Vagina (tissue), 2 donors: ENCODE measurements around the gene CDK5R2. TPM values are rescaled to one million over a fixed set of nuclear protein-coding genes. Genes with fewer than 3 reads are reported as not detected.
A peak's percentile ranks its signal among the peaks of the same experiment; 100 is the strongest.

Experiments
- DNase-seq, 2 donors: peaks; one replicate each; pipeline ENCODE4 v3.0.0-alpha.2; 2017; ENCODE audit errors: extremely low spot score in 2 of 2
- H3K27ac ChIP-seq: fragments of 200-600 bp; sonication (generic); one replicate; pipeline ENCODE4 v1.5.1; 2019
- H3K27me3 ChIP-seq: fragments of 200-600 bp; sonication (generic); one replicate; pipeline ENCODE4 v1.5.1; 2019
- H3K36me3 ChIP-seq, 2 donors: fragments of 200-600 bp; sonication (generic); one replicate each; pipeline ENCODE4 v1.5.1; 2017 to 2019
- H3K4me1 ChIP-seq: fragments of 200-600 bp; sonication (generic); one replicate; pipeline ENCODE4 v1.5.1; 2019
- H3K4me3 ChIP-seq, 2 donors: fragments of 200-600 bp; sonication (generic); 1 replicate in 1 of 2; 2 replicates in 1 of 2; pipeline ENCODE4 v1.5.1; 2016 to 2019
- H3K9me3 ChIP-seq: fragments of 200-600 bp; sonication (generic); one replicate; pipeline ENCODE4 v1.5.1; 2019
- CTCF ChIP-seq, 3 experiments: fragments of 450-650 bp in 2 of 3; fragments of 200-600 bp in 1 of 3; sonication (generic) in 1 of 3; IDR thresholded peaks; one replicate each; pipeline ENCODE4 v1.5.1; 2017 to 2019; ENCODE audit warnings: antibody characterized with exemption in 3 of 3, mild to moderate bottlenecking in 2 of 3, moderate library complexity in 2 of 3
- POLR2A ChIP-seq, 2 donors: fragments of 450-650 bp; IDR thresholded peaks; one replicate each; pipeline ENCODE4 v1.6.1; 2017; ENCODE audit warnings: antibody characterized with exemption in 2 of 2, mild to moderate bottlenecking in 2 of 2, moderate library complexity in 2 of 2
- POLR2AphosphoS5 ChIP-seq, 2 donors: sonication (generic); formaldehyde crosslinking; IDR thresholded peaks; one replicate each; pipeline ENCODE4 v1.9.0; 2017; ENCODE audit warnings: antibody characterized with exemption in 2 of 2, mild to moderate bottlenecking in 2 of 2, low read depth in 1 of 2; ENCODE audit not compliant: insufficient read depth in 1 of 2
- intact Hi-C: fragments of 100-400 bp; cut with DNase I; formaldehyde crosslinking; loops from one replicate; pipeline ENCODE4 v1.15.1; 2023
- total RNA-seq: library from RNA; depleted of rRNA; stranded (reverse); fragments of >200 nt; gene quantifications from one replicate; pipeline ENCODE4 v1.2.3, GENCODE V29; 2016

CDK5R2 gene
- total RNA-seq, 1 donor from 2014 or later, result 0.49 TPM

- H3K4me1 ChIP-seq, result peaks cover 33% of the 10 kb centered on the region
- H3K27me3 ChIP-seq, result peaks cover 14% of the 10 kb centered on the region
- no peak overlapping the region for H3K27ac ChIP-seq
Observed at GRCh38 chr2:219000569-219000960, 41.1 kb downstream of the CDK5R2 start.

DNA sequence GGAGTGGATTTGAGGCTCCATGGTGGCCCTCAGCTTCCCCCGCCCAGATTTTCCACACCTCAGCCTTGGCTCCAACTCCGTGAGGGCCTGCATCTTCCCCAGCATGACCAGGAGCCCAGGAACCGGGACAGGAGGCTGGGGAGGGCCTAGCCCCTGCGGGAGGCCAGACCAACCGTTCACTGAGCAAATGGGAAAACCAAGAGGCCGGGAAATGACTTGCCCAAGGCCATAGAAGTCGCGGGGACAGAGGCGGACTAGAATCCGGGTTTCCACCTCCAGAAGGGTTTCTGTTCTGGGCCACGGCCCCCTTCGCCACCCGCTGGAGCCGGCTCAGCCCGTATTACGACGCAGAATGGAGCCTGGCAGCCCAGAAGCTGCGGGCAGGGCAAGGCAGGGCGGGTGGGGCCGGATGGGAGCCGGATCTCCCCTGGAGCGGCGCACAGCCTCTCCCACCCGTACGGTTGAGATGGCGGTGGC lies 41.7 kb downstream of the CDK5R2 start:
- Histone ChIP-seq H3K4me3 (peak overlapping the region; percentile 21 to 23), H3K27ac (no peak overlapping the region)
- DNase-seq, result no peak

More at GRCh38 chr2:219000569-219000960, 41.1 kb downstream of the CDK5R2 start:
- intact Hi-C loops, result no loop called here
- no peak for TF ChIP-seq POLR2A (IDR thresholded peaks at IDR 0.05)
- TF ChIP-seq POLR2AphosphoS5 (IDR thresholded peaks at IDR 0.05; ENCODE audit: insufficient read depth in 1 of 2, low read depth in 1 of 2), result no peak
- TF ChIP-seq CTCF (IDR thresholded peaks at IDR 0.05), result no peak
- no peaks in the 10 kb centered on the region for H3K36me3 ChIP-seq
- no peak for DNase-seq
- no peaks in the 10 kb centered on the region for H3K9me3 ChIP-seq
- no peak overlapping the region for H3K4me3 ChIP-seq

DNA sequence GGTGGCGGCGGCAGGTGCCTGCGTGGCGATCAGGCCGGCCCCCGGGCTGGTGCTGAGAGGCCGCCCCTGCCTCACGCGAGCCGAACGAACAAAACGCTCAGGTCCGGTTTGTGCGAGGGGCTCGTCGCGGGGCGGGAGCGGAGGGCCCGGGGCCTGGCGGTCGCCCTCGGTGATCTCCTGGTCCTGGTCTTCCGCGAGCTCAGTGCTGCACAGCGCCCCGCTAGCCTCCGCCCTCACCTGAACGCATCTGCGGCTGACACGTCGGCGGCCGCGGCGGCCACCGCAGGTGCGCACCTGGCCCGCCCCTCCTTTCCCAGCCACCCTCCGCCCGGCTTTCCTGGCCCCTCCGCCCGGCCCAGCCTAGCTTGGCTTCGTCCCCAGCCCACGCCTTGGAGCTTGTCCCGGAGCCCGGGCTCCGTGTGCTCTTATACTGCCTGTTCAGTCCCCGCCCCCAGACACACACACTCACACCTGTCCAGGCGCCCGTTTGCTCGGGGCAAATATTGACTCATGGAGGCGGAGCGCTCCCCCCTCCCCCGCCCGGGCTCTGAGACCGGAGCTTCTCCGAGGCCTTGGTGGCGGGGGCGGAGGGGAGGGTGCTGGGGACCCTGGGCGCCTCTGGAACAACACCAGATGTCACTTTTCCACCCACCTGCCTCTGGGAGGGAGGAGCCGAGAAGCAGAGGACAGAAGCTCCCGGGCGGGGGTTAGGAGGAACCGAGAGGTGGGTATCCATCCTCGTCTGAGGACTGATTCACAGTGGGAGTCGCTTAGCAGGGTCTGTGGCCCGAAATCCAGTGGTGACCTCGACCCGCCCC lies 42.3 kb downstream of the CDK5R2 start:
- DNase-seq, result no peak
- peak overlapping the region; percentile 21 to 23 for H3K4me3 ChIP-seq
- H3K9me3 ChIP-seq, result no peaks in the 10 kb centered on the region
- H3K27ac ChIP-seq, result no peak overlapping the region
- H3K4me1 ChIP-seq, result peaks cover 23% of the 10 kb centered on the region
- intact Hi-C loops, result no loop called here
- TF ChIP-seq POLR2A (IDR thresholded peaks at IDR 0.05) (no peak), POLR2AphosphoS5 (IDR thresholded peaks at IDR 0.05; ENCODE audit: insufficient read depth in 1 of 2, low read depth in 1 of 2) (peak in 1 of 2 donors; percentile 21)
- H3K36me3 ChIP-seq, result no peaks in the 10 kb centered on the region
- peaks cover 14% of the 10 kb centered on the region for H3K27me3 ChIP-seq

More for the DNA sequence above, 41.7 kb downstream of the CDK5R2 start:
- TF ChIP-seq POLR2AphosphoS5 (IDR thresholded peaks at IDR 0.05; ENCODE audit: insufficient read depth in 1 of 2, low read depth in 1 of 2), result no peak
- H3K9me3 ChIP-seq, result no peaks in the 10 kb centered on the region
- intact Hi-C loops, result no loop called here
- H3K4me1 ChIP-seq, result peaks cover 28% of the 10 kb centered on the region
- H3K27me3 ChIP-seq, result peaks cover 14% of the 10 kb centered on the region
- no peaks in the 10 kb centered on the region for H3K36me3 ChIP-seq

- TF ChIP-seq POLR2AphosphoS5 (IDR thresholded peaks at IDR 0.05; ENCODE audit: insufficient read depth in 1 of 2, low read depth in 1 of 2) (no peak), CTCF (IDR thresholded peaks at IDR 0.05) (no peak)
- intact Hi-C loops, result no loop called here
- H3K4me1 ChIP-seq, result peaks cover 23% of the 10 kb centered on the region
- no peaks in the 10 kb centered on the region for H3K9me3 ChIP-seq
- H3K27me3 ChIP-seq, result peaks cover 14% of the 10 kb centered on the region
- H3K27ac ChIP-seq, result no peak overlapping the region
- DNase-seq, result no peak
- peak overlapping the region; percentile 2 to 5 for H3K4me3 ChIP-seq
- no peaks in the 10 kb centered on the region for H3K36me3 ChIP-seq
Observed at GRCh38 chr2:219002395-219003266, 43.2 kb downstream of the CDK5R2 start.

DNA sequence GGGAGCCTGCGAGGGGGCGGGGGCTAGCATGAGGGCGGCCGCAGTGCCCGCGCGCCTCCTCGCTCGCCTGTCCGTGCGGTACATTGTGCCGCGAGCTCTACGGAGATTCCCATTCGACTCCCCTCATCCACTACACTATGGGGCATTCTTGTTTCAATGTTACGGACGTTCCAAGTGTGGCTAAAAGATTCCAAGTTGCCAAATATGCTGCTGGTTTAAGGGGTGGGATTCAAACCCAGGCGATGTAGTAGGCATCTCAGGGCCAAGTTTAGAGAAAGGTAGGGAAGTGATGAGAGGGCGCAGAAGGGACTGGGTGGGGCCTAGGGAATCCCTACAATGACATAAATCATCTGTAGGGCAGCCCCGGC lies 43.8 kb downstream of the CDK5R2 start:
- intact Hi-C loops, result no loop called here
- peaks cover 23% of the 10 kb centered on the region for H3K4me1 ChIP-seq
- H3K27me3 ChIP-seq, result peaks cover 14% of the 10 kb centered on the region
- H3K4me3 ChIP-seq, result peak overlapping the region in 1 of 2 donors; percentile 2
- H3K36me3 ChIP-seq, result no peaks in the 10 kb centered on the region
- no peak for DNase-seq
- no peak for TF ChIP-seq POLR2A (IDR thresholded peaks at IDR 0.05)
- TF ChIP-seq POLR2AphosphoS5 (IDR thresholded peaks at IDR 0.05; ENCODE audit: insufficient read depth in 1 of 2, low read depth in 1 of 2), result no peak
- no peak for TF ChIP-seq CTCF (IDR thresholded peaks at IDR 0.05)
- H3K9me3 ChIP-seq, result no peaks in the 10 kb centered on the region
- no peak overlapping the region for H3K27ac ChIP-seq
